HEK293 (cell line): Measurements from ENCODE around the gene IARS2.

Experiments
- CTCF ChIA-PET: fragments of 350-600 bp; formaldehyde crosslinking; extraction: SDS; loops from one replicate; lab custom pipeline; 2021; ENCODE audit warnings: antibody characterized with exemption; lab: Yijun Ruan, JAX
- POLR2A ChIA-PET: fragments of 300-600 bp; formaldehyde crosslinking; extraction: SDS; loops from one replicate; lab custom pipeline; 2020; ENCODE audit warnings: antibody characterized with exemption, inconsistent platforms; lab: Yijun Ruan, JAX
- H3K27ac ChIP-seq: fragments of 200-500 bp; sonication (Bioruptor generic); 2 replicates; pipeline ENCODE4 v1.5.1; 2014; ENCODE audit warnings: low read depth, low read length, control low read depth, inconsistent platforms; ENCODE audit errors: extremely low read depth
- H3K36me3 ChIP-seq, 2 experiments: fragments of 200-500 bp in 1 of 2; sonication (Bioruptor generic) in 1 of 2; 1 replicate in 1 of 2; 2 replicates in 1 of 2; pipeline ENCODE4 v1.5.1; 2014 to 2017; ENCODE audit warnings: inconsistent platforms in 2 of 2, low read length in 2 of 2; ENCODE audit not compliant: control insufficient read depth in 2 of 2, insufficient read depth in 1 of 2
- H3K4me1 ChIP-seq: fragments of 200-500 bp; sonication (Bioruptor generic); 2 replicates; pipeline ENCODE4 v1.5.1; 2014; ENCODE audit warnings: mild to moderate bottlenecking, low read length, inconsistent platforms; ENCODE audit not compliant: control insufficient read depth, insufficient read depth
- H3K4me3 ChIP-seq: 2 replicates; pipeline ENCODE4 v1.5.1; 2011; ENCODE audit warnings: low read depth, mild to moderate bottlenecking, control low read depth, low read length, moderate library complexity
- H3K9me3 ChIP-seq: fragments of 200-500 bp; sonication (Bioruptor generic); 2 replicates; pipeline ENCODE4 v1.5.1; 2014; ENCODE audit warnings: low read depth, low read length, inconsistent platforms; ENCODE audit not compliant: control insufficient read depth, insufficient read depth
- BCL11B ChIP-seq: fragments of 450-650 bp; formaldehyde crosslinking; IDR thresholded peaks from 2 replicates; pipeline ENCODE4 v1.5.1; 2016; ENCODE audit warnings: low read depth, missing biosample characterization, missing genetic modification characterization
- GLI4 ChIP-seq: fragments of 450-650 bp; formaldehyde crosslinking; IDR thresholded peaks from 2 replicates; pipeline ENCODE4 v1.5.1; 2016; ENCODE audit warnings: missing biosample characterization, missing genetic modification characterization
- ZBTB17 ChIP-seq: fragments of 450-650 bp; formaldehyde crosslinking; IDR thresholded peaks from 2 replicates; pipeline ENCODE4 v1.5.1; 2016; ENCODE audit warnings: missing biosample characterization, missing genetic modification characterization
- ZEB2 ChIP-seq: fragments of 450-650 bp; formaldehyde crosslinking; IDR thresholded peaks from 2 replicates; pipeline ENCODE4 v1.5.1; 2016; ENCODE audit warnings: missing biosample characterization, missing genetic modification characterization
- ZNF157 ChIP-seq: fragments of 450-650 bp; formaldehyde crosslinking; IDR thresholded peaks from 2 replicates; pipeline ENCODE4 v1.5.1; 2016; ENCODE audit warnings: missing biosample characterization, missing genetic modification characterization
- ZNF248 ChIP-seq: fragments of 450-650 bp; formaldehyde crosslinking; IDR thresholded peaks from 2 replicates; pipeline ENCODE4 v1.5.1; 2017; ENCODE audit warnings: missing biosample characterization, missing genetic modification characterization
- ZNF423 ChIP-seq: fragments of 450-650 bp; formaldehyde crosslinking; IDR thresholded peaks from 2 replicates; pipeline ENCODE4 v1.5.1; 2016; ENCODE audit warnings: missing biosample characterization, missing genetic modification characterization
- ZNF785 ChIP-seq: fragments of 450-650 bp; formaldehyde crosslinking; IDR thresholded peaks from 2 replicates; pipeline ENCODE4 v1.5.1; 2016; ENCODE audit warnings: missing biosample characterization, missing genetic modification characterization
- ZSCAN16 ChIP-seq: fragments of 450-650 bp; formaldehyde crosslinking; IDR thresholded peaks from 2 replicates; pipeline ENCODE4 v1.5.1; 2016; ENCODE audit warnings: missing biosample characterization, missing genetic modification characterization
- TF ChIP-seq, protein P1 (sequence below): fragments of 450-650 bp; formaldehyde crosslinking; IDR thresholded peaks from 2 replicates; pipeline ENCODE4 v1.5.1; 2016; ENCODE audit warnings: missing biosample characterization, missing genetic modification characterization, borderline replicate concordance
- TF ChIP-seq, protein P2 (sequence below): fragments of 450-650 bp; formaldehyde crosslinking; IDR thresholded peaks from 2 replicates; pipeline ENCODE4 v1.5.1; 2017; ENCODE audit warnings: missing biosample characterization, mild to moderate bottlenecking, missing genetic modification characterization, moderate library complexity
- TF ChIP-seq, protein P3 (sequence below): fragments of 450-650 bp; formaldehyde crosslinking; IDR thresholded peaks from 2 replicates; pipeline ENCODE4 v1.5.1; 2016; ENCODE audit warnings: missing biosample characterization, missing genetic modification characterization
- TF ChIP-seq, protein P4 (sequence below): sonication (generic); formaldehyde crosslinking; IDR thresholded peaks from 2 replicates; pipeline ENCODE4 v1.8.1; 2022; ENCODE audit warnings: mild to moderate bottlenecking, moderate library complexity, missing genetic modification reagents
- TF ChIP-seq, protein P5 (sequence below): fragments of 450-650 bp; formaldehyde crosslinking; IDR thresholded peaks from 2 replicates; pipeline ENCODE4 v1.5.1; 2016; ENCODE audit warnings: missing biosample characterization, missing genetic modification characterization
- TF ChIP-seq, protein P6 (sequence below): fragments of 450-650 bp; formaldehyde crosslinking; IDR thresholded peaks from 2 replicates; pipeline ENCODE4 v1.5.1; 2017; ENCODE audit warnings: missing biosample characterization, missing genetic modification characterization

IARS2 gene

DNA sequence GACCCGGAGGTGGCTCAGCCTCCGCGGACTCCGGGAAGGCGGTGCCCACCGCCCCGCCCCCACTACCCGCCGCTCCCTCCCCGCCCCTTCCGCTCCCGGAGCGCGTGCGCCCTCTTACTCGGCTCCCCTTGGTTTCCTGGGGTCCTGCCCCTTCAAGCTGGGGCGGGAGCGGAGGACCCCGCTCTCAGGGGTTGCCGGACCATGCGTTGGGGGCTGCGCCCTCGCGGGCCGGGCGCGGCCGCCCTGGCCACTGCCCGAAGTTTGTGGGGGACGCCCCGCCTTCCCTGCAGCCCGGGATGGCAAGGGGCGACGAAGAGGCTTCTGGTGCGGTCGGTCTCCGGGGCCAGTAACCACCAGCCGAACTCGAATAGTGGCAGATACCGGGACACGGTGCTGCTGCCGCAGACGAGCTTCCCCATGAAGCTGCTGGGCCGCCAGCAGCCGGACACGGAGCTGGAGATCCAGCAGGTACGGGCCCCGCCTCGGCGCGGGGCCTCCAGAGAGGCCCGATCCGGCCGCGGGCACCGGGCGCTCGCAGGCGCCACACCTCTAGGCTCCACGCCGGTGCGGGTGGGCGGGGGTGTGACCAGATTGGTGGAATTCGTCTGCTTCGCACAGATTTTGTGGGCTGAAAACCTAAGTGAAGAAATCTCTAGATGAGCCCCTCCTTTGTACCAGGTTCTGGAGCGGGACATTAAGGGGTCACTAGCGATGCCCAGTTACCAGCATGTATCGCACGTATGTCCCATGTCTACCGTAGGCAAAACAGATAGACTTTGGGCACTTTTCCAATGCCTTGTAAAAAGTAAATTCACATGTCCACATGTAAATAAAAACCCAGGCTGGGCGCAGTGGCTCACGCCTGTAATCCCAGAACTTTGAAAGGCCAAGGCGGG is at the start of gene IARS2 (continued):
- TF ChIP-seq, protein P1, sequence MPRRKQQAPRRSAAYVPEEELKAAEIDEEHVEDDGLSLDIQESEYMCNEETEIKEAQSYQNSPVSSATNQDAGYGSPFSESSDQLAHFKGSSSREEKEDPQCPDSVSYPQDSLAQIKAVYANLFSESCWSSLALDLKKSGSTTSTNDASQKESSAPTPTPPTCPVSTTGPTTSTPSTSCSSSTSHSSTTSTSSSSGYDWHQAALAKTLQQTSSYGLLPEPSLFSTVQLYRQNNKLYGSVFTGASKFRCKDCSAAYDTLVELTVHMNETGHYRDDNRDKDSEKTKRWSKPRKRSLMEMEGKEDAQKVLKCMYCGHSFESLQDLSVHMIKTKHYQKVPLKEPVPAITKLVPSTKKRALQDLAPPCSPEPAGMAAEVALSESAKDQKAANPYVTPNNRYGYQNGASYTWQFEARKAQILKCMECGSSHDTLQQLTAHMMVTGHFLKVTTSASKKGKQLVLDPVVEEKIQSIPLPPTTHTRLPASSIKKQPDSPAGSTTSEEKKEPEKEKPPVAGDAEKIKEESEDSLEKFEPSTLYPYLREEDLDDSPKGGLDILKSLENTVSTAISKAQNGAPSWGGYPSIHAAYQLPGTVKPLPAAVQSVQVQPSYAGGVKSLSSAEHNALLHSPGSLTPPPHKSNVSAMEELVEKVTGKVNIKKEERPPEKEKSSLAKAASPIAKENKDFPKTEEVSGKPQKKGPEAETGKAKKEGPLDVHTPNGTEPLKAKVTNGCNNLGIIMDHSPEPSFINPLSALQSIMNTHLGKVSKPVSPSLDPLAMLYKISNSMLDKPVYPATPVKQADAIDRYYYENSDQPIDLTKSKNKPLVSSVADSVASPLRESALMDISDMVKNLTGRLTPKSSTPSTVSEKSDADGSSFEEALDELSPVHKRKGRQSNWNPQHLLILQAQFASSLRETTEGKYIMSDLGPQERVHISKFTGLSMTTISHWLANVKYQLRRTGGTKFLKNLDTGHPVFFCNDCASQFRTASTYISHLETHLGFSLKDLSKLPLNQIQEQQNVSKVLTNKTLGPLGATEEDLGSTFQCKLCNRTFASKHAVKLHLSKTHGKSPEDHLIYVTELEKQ (tag by site-specific recombination), result no peak
- TF ChIP-seq, protein P2, sequence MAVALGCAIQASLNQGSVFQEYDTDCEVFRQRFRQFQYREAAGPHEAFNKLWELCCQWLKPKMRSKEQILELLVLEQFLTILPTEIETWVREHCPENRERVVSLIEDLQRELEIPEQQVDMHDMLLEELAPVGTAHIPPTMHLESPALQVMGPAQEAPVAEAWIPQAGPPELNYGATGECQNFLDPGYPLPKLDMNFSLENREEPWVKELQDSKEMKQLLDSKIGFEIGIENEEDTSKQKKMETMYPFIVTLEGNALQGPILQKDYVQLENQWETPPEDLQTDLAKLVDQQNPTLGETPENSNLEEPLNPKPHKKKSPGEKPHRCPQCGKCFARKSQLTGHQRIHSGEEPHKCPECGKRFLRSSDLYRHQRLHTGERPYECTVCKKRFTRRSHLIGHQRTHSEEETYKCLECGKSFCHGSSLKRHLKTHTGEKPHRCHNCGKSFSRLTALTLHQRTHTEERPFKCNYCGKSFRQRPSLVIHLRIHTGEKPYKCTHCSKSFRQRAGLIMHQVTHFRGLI (tag by site-specific recombination), result no peak

DNA sequence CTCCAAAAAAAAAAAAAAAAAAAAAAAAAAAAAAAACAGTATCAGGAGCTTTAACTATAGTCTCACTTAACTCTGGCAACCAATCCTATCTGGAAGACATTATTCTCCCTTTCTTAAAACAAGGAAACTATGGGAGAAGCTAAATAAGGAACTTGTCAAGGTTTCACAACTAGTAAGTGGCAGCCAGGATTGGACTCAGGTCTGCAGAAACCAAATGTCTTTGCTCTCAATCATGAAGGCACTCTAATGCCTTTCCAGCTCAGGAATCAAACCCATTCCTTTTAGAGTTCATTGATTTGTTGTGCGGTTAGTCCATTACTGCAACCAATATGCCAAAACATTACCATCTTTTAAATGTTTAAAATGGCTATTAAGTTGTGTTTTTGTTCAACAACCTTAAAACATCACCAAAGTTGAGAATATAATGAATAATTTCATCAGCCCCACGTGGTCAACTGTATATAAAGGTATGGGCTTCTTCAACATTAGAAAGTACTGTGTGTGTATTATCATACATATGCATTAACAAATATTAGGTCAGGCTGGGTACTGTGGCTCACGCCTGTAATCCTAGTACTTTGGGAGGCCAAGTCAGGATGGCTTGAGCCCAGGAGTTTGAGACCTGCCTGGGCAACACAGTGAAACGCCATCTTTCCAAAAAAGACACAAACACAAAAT is 49.1 kb upstream of the IARS2 start:
- POLR2A ChIA-PET, result interaction anchor here (0.6 kb wide), 3 partner anchors 32 to 679 kb away, joined by 3 to 6 read pairs (median 4); no protein-coding TSS in a partner anchor
- H3K4me1 ChIP-seq, result no peaks in the 10 kb centered on the region
- peaks cover 2 to 8% of the 10 kb centered on the region in 2 experiments; a peak in 2 of 3 replicates for H3K36me3 ChIP-seq
- H3K9me3 ChIP-seq, result no peaks in the 10 kb centered on the region
- TF ChIP-seq GLI4, result no peak
- TF ChIP-seq ZNF157 (tag by site-specific recombination), result no peak
- no peak for TF ChIP-seq ZNF785 (tag by site-specific recombination)
- TF ChIP-seq ZSCAN16 (tag by site-specific recombination), result no peak
- TF ChIP-seq ZNF248, result no peak
- TF ChIP-seq ZEB2 (tag by site-specific recombination), result no peak
- TF ChIP-seq, protein P3, sequence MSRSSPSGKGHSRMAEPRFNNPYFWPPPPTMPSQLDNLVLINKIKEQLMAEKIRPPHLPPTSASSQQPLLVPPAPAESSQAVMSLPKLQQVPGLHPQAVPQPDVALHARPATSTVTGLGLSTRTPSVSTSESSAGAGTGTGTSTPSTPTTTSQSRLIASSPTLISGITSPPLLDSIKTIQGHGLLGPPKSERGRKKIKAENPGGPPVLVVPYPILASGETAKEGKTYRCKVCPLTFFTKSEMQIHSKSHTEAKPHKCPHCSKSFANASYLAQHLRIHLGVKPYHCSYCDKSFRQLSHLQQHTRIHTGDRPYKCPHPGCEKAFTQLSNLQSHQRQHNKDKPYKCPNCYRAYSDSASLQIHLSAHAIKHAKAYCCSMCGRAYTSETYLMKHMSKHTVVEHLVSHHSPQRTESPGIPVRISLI, result peak; percentile 59; the same call in 1 of the 2 replicates
- TF ChIP-seq, protein P4, sequence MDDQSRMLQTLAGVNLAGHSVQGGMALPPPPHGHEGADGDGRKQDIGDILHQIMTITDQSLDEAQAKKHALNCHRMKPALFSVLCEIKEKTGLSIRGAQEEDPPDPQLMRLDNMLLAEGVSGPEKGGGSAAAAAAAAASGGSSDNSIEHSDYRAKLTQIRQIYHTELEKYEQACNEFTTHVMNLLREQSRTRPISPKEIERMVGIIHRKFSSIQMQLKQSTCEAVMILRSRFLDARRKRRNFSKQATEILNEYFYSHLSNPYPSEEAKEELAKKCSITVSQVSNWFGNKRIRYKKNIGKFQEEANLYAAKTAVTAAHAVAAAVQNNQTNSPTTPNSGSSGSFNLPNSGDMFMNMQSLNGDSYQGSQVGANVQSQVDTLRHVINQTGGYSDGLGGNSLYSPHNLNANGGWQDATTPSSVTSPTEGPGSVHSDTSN (CRISPR knock-in tag), result no peak
- TF ChIP-seq BCL11B (tag by site-specific recombination), result no peak
- peak overlapping the region; percentile 89 for H3K4me3 ChIP-seq
- no peak overlapping the region for H3K27ac ChIP-seq
- CTCF ChIA-PET, result interaction anchor here (0.8 kb wide), 1 partner anchor 182 kb away, joined by 3 read pairs; no protein-coding TSS in a partner anchor

DNA sequence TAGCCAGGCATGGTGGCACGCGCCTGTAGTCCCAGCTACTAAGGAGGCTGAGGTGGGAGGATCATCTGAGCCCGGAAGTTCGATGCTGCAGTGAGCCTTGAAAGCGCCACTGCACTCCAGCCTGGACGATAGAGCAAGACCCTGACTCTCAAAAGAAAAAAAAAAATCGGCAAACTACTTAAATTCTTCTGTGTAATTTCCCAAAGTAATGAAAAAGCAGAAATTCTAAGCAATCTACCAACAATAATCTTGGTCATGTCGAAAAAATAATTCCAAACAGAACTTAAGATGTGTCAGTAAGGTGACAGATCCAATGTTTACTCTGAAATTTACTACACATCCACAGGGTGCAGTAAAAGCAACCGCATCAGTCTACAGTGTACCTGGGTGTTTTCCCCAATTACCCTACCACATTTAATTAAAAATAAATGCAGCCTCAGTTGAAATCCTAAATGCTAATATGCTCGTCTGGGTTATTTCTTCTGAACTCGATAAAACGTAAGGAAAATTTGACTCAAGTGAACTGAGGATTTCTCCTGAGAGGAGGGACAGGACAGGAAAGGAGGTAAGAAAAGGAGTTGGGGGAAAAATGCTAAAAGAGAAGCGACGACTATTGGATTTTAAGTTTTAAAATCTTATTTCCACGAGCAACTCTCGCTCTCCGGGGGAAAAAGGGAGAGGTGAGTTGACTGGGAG is 48.4 kb upstream of the IARS2 start:
- ChIA-PET POLR2A (no interaction called here), CTCF (no interaction called here)
- H3K4me1 ChIP-seq, result no peaks in the 10 kb centered on the region
- no peaks in the 10 kb centered on the region for H3K9me3 ChIP-seq
- peaks cover 0 to 5% of the 10 kb centered on the region in 2 experiments; a peak in 2 of 3 replicates for H3K36me3 ChIP-seq
- peak overlapping the region; percentile 71; the same call in 1 of the 2 replicates for H3K27ac ChIP-seq
- peak overlapping the region; percentile 89 for H3K4me3 ChIP-seq
- TF ChIP-seq, protein P5, sequence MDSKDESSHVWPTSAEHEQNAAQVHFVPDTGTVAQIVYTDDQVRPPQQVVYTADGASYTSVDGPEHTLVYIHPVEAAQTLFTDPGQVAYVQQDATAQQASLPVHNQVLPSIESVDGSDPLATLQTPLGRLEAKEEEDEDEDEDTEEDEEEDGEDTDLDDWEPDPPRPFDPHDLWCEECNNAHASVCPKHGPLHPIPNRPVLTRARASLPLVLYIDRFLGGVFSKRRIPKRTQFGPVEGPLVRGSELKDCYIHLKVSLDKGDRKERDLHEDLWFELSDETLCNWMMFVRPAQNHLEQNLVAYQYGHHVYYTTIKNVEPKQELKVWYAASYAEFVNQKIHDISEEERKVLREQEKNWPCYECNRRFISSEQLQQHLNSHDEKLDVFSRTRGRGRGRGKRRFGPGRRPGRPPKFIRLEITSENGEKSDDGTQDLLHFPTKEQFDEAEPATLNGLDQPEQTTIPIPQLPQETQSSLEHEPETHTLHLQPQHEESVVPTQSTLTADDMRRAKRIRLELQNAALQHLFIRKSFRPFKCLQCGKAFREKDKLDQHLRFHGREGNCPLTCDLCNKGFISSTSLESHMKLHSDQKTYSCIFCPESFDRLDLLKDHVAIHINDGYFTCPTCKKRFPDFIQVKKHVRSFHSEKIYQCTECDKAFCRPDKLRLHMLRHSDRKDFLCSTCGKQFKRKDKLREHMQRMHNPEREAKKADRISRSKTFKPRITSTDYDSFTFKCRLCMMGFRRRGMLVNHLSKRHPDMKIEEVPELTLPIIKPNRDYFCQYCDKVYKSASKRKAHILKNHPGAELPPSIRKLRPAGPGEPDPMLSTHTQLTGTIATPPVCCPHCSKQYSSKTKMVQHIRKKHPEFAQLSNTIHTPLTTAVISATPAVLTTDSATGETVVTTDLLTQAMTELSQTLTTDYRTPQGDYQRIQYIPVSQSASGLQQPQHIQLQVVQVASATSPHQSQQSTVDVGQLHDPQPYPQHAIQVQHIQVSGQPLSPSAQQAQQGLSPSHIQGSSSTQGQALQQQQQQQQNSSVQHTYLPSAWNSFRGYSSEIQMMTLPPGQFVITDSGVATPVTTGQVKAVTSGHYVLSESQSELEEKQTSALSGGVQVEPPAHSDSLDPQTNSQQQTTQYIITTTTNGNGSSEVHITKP (tag by site-specific recombination), result 0 out of 2 replicates have a peak, but pooled peaks have one; percentile 16
- TF ChIP-seq ZNF423, result no peak
- TF ChIP-seq, protein P6, sequence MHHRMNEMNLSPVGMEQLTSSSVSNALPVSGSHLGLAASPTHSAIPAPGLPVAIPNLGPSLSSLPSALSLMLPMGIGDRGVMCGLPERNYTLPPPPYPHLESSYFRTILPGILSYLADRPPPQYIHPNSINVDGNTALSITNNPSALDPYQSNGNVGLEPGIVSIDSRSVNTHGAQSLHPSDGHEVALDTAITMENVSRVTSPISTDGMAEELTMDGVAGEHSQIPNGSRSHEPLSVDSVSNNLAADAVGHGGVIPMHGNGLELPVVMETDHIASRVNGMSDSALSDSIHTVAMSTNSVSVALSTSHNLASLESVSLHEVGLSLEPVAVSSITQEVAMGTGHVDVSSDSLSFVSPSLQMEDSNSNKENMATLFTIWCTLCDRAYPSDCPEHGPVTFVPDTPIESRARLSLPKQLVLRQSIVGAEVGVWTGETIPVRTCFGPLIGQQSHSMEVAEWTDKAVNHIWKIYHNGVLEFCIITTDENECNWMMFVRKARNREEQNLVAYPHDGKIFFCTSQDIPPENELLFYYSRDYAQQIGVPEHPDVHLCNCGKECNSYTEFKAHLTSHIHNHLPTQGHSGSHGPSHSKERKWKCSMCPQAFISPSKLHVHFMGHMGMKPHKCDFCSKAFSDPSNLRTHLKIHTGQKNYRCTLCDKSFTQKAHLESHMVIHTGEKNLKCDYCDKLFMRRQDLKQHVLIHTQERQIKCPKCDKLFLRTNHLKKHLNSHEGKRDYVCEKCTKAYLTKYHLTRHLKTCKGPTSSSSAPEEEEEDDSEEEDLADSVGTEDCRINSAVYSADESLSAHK (tag by site-specific recombination), result no peak
- peak; percentile 96 for TF ChIP-seq ZBTB17
